HG03469 (cell line): ENCODE results near the gene EXD3.

Source experiments
- ATAC-seq: cut with Tn5 transposase; IDR thresholded peaks from one replicate; pipeline ENCODE4 v1.9.1; 2021; ENCODE audit warnings: mild to moderate bottlenecking, moderate library complexity, moderate number of reproducible peaks; ENCODE audit not compliant: unreplicated experiment

Gene EXD3

DNA sequence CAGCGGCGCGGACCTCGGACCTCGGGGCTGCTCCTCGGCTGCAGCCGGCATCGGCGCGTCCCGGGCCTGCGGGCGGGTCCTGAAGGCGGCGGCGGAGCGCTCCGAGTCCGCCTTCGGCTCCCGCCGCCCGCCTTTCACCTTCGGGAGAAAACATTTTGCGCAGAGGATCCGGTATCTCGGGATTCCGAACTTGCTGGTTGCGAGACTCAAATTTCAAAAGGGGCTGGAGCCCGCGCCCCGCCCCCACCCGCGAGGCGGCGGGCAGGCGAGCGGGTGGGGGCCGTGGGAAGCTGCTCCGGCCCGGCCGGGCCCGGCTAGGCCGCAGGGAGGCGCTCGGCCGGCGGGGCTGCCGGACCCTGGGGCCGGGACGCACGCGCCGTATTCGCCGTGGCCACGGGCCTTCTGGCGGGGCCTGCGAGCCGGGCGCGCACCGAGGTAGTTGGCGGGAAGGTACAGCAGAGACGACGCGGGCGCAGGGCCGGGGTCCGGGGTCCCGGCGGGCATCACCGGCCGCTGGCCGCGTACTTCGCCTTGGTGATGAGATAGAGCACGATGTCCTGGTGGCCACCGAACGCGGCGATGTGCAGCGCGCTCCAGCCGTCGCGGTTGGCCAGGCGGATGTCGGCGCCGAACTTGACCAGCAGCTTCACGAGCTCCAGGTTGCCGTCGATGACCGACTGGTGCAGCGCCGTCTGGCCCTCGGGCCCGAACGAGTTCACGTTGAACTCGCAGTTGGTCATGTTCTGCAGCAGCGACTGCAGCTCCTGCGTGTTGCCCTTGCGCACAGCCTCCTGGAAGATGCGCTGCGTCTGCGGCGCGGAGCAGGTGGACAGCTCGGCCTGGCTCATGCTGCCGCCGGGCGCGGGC is 121.6 kb downstream of the EXD3 start:
- no peak for ATAC-seq

DNA sequence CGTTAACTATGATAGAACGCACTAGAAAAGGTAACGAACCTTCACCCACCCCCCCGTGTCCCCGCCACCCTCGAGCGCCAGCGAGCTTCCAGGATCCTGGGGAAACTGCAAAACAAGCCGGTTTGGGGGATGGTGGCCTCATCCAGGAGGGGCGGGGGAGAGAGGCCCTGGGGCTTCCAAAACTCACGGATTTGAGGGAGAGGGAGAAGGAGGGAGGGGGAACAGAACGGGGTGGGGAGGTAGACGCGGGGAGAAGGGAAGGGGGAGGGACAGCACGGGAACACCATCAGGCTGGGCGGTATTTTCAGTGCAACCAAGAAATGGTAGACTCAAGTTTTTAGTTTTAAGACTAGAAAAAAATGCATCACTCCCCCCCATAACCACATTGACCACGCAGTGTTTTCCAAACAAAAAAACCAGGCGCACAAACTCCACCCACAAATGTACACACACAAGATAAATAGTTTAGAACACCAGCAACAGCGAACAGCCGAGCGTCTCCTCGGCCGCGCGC is 122.3 kb downstream of the EXD3 start:
- no peak for ATAC-seq

DNA sequence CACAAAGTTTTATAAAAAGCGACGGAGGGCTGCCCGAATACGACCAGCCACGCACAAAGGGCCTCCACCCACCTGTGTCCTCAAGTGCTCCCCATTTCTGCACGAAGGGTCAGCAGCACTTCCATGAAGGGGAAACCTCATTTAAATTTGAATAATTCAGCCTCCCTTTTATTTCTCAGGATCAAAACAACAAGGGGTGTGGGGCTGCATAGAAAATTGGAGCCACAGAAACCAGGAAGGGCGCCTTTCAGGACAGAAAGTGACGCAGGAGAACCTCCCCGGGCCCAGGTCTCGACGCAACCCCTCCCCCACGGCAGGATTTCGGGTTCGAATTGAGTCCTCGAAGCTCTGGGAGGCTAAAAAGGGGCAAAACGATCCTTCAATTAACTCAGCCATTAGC is 123.0 kb downstream of the EXD3 start:
- no peak for ATAC-seq

DNA sequence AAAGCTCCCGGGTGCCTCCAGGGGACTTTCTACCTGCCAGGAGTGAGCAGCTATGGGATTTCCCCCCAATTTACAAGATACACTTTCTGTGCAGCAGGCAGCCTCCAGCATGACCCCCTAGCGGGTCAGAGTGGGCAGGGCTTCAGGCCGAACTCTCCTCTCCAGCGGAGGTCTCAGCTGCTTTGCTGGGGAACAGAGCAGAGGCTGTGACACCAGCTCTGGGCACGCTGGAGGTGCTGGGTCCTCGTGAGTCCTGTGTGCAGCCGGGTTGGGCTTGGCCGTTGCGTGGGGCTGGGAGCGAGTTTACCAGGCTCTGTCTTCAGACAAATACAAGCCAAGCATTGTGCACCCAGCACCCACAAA is 123.8 kb downstream of the EXD3 start:
- ATAC-seq = no peak

DNA sequence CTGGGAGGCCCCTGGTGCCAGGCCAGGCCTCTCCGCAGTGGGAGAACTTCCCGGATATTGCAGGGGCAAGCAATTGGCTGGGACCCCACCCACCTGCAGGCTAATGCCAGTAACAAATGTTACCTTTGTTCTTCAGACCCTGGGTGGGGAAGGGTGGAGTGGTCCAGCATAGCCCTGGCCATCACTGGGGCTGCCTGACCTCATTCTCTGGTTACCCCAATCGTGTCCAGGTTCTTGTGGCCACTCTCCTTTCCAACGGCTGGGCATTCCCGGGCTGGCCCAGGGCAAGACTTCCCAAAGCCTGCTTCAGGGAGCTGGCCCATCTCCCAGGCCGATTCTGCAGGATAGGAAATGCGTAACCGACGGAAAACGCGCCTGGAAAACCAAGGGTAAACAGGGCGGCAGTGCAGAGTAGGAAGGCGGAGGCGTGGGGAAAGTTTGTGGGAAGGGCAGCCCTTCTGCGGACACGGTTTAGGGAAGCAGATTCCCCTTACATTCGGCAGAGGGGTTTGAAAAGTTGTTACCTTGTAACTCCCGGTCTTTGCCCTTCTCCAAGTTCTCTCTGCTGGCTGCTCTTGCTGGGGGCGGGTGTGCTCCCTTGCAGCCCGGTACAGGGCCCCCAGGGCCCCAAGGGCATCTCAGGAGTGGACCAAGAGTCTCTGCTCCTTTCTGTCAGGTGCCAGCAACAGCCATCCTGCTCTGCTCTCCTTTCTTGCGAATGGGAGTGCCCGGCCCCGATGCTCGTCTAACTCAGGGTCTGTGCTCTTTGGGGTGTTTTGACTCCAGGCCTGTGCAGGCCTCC is 124.4 kb downstream of the EXD3 start:
- ATAC-seq = no peak

DNA sequence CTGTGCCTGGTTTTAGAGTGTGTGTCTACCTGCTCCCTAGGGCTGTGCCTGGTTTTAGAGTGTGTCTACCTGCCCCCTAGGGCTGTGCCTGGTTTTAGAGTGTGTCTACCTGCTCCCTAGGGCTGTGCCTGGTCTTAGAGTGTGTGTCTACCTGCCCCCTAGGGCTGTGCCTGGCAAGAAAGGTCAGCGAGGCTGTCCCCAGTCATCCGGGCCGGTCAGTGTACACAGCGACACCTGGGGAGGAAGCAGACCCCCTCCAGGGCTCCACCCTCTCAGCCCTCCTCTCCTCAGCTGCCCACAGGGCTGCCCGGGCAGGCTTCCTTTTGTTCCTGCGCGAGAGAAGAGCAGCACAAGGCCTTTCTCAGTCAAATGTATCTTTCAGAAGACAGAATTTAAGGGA is 125.0 kb downstream of the EXD3 start:
- no peak for ATAC-seq

DNA sequence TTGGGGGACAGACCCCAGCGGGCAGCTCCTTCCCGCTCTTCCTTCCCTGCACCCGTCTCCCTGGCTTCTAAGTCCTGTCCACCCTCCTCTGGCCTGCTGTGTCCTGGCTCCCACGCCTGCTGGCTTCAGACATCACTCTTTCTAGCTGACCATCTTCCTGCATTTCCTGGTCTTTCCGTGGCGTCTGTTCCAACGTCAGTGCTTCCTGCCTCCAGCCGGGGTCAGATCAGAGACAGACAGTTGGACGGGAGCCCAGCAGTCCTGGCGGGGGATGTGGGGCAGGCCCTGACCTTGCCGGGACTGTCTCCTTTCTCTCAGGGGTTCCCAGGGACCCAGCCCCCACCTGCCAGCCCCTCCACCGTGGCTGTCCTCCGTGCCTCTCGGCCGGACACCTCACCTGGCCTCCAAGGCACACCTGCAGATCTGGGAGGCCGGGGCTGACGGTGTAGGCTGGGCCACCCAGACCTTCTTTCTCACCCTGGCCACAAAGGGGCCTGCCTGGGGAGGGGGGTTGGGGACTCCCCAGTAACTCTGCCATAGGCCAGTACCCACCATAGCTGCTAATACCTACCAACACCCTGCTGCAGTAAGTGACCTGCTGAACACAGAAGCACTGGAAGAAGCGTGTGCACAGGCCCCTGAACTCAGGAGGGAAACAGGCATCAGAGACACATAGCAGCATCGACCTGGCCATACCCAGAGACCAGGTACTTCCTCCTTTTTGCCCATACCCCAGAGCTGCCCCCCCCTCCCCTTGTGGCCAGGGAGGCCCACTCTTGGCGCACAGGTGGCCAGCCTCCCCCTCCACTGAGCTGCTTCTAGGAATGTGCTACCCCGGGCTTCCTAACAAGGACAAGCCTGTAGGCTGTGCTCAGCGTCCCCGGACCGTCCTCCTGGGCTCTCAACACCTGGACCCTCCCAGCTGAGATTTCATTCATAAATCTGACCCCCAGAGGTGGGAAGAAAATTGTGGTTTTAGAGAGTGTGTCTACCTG is 126.0 kb downstream of the EXD3 start:
- no peak for ATAC-seq

DNA sequence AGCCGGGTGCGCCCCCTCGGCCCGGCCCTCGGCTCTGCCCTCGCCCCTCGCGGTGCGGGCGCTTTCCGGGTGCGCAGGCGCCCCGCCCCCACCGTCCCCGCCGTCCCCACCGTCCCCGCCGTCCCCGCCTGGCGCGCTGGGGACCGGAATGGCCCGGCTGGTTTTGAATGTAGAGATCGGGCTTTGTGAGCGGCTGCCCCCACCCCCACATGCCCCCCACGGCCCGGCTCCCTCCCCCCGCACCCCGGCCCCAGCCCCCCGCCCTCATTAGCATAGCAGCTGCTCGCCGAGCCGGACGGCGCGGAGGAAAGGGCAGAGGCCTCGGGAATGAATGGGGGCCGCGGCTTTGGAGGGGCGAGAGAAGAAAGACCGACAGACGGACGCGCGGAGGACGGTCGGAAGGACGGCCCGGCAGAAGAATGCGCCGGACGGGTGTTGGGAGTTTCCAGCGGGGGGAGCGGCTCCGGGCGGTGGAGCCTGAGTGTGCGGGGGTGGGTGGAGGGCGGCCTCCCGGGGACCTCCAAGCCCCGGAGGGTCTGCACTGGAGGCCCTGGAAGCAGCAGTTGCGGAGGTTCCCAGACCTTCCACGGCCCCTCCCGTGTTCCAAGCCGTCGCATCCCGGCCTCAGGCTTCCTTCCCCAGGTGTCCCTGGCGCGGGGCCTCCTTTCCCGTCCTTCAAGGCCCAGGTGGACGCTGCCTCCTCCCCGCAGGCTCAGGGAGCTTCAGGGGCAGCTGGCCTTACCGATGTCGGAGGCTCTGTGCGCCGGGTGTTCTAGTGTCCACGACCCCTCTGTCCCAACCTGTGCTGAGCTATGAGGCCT is 126.9 kb downstream of the EXD3 start:
- no peak for ATAC-seq

DNA sequence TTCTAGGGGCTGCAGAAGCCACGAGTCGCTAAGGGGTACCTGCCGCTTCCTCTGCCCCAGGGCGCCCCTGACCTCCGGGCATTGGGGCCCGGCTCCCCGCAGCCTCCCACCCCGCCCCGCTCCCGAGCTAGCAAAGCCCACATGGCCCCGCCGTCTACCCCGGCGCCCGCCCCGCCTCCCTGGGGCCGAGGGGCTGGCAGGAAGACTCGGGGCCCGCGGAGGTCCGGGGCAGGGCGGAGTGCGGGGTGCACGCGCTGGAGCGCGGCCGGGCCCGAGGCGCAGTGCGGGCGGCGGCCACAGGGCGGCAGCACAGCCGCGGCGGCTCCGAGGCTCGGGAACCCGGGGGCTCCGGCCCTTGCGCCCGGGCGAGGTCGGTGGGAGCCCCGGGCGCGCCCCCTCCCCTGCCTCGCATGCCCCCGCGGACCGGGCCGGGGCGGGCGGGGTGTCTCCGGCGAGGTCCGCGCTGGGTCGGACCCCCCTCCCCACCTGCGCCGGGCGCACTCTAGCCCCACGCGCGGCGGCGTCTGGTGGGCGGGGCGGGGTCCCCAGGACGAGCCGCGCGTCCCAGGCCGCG is 127.6 kb downstream of the EXD3 start:
- no peak for ATAC-seq

DNA sequence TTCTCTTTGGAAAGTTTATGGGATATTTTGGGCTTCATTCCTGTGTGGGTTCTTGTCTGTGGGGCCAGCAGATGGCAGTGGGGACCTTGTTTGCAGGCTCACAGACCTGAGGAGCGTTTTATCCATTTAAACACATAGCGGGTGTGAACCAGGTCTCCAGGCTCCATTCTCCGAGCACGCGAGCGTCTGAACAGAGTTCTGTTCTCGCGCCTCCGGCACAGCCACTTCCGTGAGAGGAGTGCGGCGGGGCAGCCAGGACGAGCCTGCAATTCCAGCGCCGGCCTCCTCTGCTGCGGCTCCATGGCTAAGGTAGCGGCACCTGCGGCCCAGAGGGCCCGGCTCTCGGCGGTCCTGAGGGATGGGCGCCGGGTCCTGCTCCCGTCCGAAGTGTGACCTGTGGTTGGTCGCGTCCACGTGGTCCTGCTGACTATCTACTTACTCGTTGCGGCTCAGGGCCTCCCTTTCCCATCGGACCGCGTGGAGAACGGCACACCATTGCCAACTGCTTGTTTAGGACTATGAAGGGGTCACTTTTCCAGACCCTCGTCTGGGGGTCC is 128.2 kb downstream of the EXD3 start:
- no peak for ATAC-seq

DNA sequence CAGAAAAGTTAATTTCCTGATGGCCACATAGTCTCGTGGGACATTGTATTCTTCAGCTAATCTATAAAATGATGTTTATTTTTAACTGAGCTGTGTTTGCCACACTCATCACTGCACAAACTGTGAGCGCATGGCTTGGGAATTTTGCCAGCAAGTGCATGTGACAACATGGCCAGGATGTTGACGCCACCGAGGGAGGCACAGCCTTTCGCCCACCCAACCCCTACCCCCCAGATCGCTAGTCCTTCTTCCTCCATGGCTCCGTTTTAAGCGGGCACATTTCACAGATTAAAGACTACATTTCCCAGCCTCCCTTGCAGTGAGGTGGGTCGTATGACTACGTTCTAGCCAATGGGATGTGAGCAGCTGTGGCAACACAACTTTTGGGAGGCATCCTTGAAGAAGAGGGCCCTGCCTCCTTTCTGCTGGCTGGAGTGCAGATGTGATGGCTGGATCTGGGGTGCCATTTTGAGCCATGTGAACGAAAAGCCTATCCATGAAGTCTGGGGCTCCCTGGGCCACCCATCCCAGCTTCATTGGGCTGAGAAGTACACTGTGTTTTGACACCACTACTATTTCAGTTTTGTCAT is 128.8 kb downstream of the EXD3 start:
- ATAC-seq = no peak

DNA sequence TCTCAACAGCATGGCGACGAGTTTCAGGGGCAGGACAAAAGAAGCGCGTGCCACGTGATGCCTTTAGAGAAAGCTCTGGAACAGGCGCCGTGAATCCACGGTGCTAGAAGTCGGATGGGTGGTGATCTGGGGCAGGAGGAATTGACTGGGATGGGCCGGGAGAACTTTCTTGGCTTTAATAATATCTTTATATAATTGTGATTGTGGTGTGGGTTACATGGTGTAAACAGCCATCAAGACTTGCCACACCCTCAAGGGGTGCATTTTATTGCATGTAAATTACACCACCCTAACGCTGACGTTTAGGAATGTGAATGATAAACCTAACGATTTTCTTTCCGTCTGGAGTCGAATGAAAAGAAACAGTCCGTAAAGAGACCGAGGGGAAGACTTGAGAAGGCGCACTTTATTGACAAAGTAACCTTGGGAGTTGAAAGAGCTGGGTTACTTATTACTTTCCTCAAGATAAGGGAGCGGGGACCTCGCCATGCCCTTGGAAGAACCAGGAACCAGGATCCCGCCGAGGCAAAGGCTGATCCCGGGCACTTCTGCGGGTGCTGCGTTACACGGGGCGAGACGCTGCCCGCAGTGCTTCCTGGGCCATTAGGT is 129.4 kb downstream of the EXD3 start:
- ATAC-seq = no peak

DNA sequence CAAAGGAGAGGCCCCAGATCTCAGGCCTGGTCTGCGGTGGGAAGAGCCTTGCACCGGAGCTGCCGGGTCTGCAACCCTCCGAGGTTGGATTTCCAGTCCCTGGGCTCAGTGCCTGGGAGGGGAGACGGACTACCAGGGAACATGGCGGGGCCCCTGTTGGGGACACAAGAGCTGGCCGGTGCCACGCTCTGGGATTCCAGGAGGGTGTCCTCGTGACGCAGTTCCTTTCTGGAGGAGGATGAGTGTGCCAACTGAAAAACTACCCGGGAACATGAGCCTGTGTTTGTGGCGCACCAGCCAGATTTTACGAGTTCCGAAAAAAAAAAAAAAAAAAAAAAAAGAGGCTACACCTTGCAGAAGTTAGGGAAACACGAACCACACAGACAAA is 129.9 kb downstream of the EXD3 start:
- no peak for ATAC-seq

DNA sequence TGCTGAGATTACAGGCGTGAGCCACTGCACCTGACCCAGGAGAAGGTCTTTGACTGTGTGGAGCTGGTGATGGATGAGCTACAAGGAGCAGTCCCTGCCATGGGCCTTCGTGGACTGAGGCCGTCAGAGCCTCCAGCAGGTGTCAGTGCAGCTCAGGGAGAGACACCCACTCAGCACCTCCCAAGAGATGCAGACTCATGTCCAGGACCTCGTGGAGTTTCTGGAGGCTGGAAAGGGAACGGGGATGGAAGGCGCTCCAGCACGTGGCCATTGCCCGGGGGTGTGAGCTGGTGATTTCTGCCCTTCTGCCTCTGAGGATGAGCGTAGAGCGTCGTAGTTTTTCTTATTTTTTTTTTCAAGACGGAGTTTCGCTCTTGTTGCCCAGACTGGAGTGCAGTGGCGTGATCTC is 136.0 kb downstream of the EXD3 start:
- no peak for ATAC-seq

DNA sequence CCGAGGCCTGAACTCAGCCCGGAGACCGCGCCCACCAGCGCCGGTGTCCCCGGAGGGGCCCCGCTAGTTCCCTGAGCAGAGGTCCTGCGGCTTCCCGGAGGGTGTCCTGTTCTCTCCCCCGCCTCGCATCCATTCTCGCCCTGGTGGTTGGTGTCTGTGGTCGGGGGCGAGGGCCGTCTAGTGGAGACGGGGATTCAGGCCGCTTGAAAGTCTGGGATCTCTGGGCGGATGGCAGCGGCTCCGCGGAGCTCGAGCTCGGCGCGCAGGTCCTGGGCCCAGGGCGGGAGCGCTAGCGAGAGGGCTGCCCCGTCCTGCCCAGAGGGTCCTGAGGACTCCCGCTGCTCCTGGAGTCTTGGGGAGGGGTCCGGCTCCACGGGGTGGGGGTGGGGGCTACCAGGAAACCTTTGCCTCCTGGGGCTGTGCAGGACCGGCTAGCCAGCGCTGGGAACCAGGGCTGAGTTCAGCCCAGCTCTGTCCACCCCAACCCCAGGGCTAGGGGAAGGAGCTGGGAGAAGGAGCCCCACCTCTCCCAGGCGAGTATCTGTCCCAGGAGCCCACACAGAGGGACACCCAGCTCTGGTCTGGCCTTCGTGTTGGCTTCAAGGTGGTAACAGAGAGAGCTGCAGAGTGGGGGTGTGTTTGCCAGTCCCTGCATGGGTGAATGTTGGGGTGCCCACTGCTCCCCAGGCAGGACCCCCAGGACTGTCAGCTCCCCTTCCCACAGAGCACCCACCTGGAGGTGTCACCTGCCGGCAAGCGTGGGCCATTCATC is 141.4 kb downstream of the EXD3 start:
- ATAC-seq = no peak

DNA sequence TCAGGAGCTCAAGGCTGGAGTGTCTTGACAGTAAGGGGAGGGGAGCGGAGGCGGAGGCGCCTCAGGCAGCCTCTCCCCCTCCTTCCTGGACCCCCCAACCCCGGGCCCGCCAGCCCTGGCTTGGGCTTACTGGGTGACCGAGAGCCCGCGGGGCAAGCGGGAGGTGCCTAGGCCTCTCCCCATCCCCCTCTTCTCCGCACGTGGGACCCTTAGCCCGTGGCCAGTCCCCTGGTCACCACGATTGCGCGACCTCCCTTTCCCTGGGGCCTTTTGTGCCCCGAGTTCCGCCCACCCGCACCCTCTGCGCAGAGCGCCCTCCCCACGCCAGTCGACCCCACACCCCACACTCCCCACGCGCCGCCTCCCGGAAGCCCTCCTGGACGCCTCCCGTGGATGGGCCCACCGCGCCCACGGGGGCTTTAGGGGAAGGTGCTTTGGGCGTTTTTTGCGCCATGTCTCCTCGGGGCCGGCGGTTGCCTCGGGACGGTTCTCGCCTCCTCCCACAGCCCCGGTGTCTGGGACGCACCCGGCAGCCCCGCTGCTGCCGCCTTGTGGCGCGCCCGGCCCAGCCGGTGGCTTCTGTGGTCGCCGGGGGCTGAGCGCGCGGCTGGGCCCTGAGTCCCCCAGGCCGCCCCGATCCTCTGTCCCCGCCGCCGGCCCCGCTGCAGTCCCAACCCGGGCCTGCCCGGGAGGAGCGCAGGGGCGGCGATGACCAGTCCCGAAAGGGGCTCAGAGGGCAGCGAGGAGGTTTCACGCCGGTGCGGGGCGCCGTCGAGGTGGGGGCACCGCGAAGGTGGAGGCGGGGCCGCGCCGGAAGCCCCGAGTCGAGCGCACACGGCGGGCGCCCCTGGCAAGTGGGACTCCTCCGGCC is 142.3 kb downstream of the EXD3 start:
- ATAC-seq = no peak
